Activated T-cell treated with anti-CD3 and anti-CD28 coated beads, Interleukin-2, amount 50 U/mL, for 48 hours (primary cell): ENCODE measurements around the gene DDX42.

Source experiments
- DNase-seq, 2 experiments: peaks; one replicate each; pipeline ENCODE4 v3.0.0-alpha.2; 2020

DDX42 gene

GRCh38 chr17:63823659-63824331, 49.8 kb downstream of the DDX42 start:
- DNase-seq: no peak

- DNase-seq: no peak
Measured at GRCh38 chr17:63824362-63824761, 50.4 kb downstream of the DDX42 start.

- DNase-seq: peak in 1 of 2 experiments; percentile 28
Measured at GRCh38 chr17:63826468-63827001, 52.6 kb downstream of the DDX42 start.

GRCh38 chr17:63827002-63827800, 53.2 kb downstream of the DDX42 start, which contains the start of the genes FTSJ3 and PSMC5:
Gene FTSJ3, minus strand, starts transcription at chr17:63827663. Its CDS starts 761 bp downstream, at chr17:63826902.
Gene PSMC5, plus strand, starts transcription at chr17:63827431. Its CDS starts 60 bp downstream, at chr17:63827491.
- peak; percentile 95 to 96 for DNase-seq

GRCh38 chr17:63827801-63828221, 53.8 kb downstream of the DDX42 start:
- peak in 1 of 2 experiments; percentile 26 for DNase-seq

- no peak for DNase-seq
Measured at GRCh38 chr17:63828936-63829335, 55.0 kb downstream of the DDX42 start.

GRCh38 chr17:63830278-63830677, 56.3 kb downstream of the DDX42 start:
- no peak for DNase-seq

GRCh38 chr17:63830904-63831491, 57.0 kb downstream of the DDX42 start:
- peak in 1 of 2 experiments; percentile 16 for DNase-seq

- DNase-seq: no peak
Measured at GRCh38 chr17:63831505-63831904, 57.5 kb downstream of the DDX42 start.

GRCh38 chr17:63832014-63832413, 58.0 kb downstream of the DDX42 start:
- DNase-seq: no peak

- peak in 1 of 2 experiments; percentile 29 for DNase-seq
Measured at GRCh38 chr17:63832455-63832854, 58.5 kb downstream of the DDX42 start.

- peak in 1 of 2 experiments; percentile 23 for DNase-seq
Measured at GRCh38 chr17:63833026-63833740, 59.2 kb downstream of the DDX42 start.

GRCh38 chr17:63833741-63834373, 59.9 kb downstream of the DDX42 start:
- no peak for DNase-seq

GRCh38 chr17:63834431-63835166, 60.6 kb downstream of the DDX42 start:
- DNase-seq: peak; percentile 74 to 81

GRCh38 chr17:63835167-63835720, 61.3 kb downstream of the DDX42 start:
- peak in 1 of 2 experiments; percentile 21 for DNase-seq

- no peak for DNase-seq
Measured at GRCh38 chr17:63836811-63837210, 62.8 kb downstream of the DDX42 start.

GRCh38 chr17:63837480-63837879, 63.5 kb downstream of the DDX42 start:
- DNase-seq: no peak

- no peak for DNase-seq
Measured at GRCh38 chr17:63837962-63838600, 64.1 kb downstream of the DDX42 start.

- no peak for DNase-seq
Measured at GRCh38 chr17:63838631-63839171, 64.7 kb downstream of the DDX42 start.
